NCI-H128 (cell line): ENCODE data around the gene PRELID3B.

Source experiments
- DNase-seq: peaks from one replicate; lab custom pipeline; 2025; ENCODE audit not compliant: unreplicated experiment; lab: John Stamatoyannopoulos, UW

Gene PRELID3B

GRCh38 chr20:59010995-59011873 lies 31.4 kb downstream of the PRELID3B start:
- DNase-seq = no peak

DNA sequence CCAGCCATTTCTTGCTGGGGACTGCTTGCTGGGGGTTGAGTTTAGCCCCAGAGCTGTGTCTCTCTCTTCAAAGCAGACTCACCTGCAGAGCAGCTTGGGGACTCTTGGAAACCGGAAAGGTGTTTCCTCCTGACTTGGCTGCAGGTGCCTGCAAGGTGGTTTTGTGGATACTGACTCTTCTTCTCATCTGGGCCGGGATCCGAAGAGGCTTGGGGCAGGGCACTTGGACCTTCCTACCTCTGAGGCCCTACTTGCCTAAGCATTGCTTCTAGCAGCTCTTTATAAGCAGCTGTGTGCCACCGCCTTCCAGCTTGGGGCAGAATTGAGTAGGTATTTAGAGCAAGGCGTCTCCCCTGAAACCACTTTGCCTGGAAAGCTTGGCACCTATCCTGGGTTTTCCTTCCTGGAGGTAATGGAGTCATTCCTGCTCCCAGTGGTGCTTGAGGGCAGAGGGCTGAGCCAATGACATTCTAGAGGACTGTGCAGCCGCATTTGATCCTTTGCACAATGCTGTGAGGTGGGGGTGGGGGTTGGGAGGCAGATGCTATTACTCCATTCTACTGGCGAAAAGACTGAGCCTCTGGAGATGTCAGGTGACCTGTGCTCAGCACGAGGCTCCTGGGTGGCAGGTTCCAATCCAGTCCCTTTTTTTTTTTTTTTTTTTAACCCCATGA lies 32.1 kb downstream of the PRELID3B start:
- DNase-seq = no peak

DNA sequence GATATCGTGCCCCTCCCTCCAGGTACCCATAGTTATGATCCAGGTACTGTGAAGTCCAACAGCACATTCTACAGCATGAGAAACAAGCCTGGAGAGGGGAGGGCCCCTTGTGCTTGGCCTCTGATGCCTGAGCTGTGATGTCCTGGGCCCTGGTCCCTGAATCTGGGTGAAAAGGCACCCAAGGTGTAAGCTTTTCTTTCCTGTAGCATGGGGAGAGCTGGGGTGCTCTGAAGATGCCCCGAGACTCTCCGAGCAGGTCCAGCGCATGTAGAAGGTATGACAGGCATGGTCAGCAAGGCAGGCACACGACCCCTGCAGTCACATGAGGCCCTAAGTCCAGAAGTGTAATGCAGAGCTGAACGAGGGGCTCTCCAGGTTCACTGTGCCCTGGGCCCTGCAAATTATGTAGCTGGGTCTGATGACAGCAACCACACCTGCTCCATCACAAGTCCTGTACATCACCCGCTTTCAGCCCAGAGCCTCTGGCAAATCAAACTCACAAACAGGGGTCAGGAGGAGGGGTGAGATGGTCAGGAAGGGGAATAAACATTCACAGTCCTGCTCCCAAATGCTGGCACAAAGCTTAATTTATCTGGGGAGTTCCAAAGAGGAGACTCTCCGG lies 33.8 kb downstream of the PRELID3B start:
- no peak for DNase-seq

- DNase-seq = no peak
Observed at GRCh38 chr20:59007665-59008511, 34.7 kb downstream of the PRELID3B start.

- DNase-seq = no peak
Observed at GRCh38 chr20:59006864-59007664, 35.5 kb downstream of the PRELID3B start, which contains the start of gene CTSZ. CTSZ (minus strand) TSS chr20:59007254; CDS start chr20:59007128, 126 bp downstream.

DNA sequence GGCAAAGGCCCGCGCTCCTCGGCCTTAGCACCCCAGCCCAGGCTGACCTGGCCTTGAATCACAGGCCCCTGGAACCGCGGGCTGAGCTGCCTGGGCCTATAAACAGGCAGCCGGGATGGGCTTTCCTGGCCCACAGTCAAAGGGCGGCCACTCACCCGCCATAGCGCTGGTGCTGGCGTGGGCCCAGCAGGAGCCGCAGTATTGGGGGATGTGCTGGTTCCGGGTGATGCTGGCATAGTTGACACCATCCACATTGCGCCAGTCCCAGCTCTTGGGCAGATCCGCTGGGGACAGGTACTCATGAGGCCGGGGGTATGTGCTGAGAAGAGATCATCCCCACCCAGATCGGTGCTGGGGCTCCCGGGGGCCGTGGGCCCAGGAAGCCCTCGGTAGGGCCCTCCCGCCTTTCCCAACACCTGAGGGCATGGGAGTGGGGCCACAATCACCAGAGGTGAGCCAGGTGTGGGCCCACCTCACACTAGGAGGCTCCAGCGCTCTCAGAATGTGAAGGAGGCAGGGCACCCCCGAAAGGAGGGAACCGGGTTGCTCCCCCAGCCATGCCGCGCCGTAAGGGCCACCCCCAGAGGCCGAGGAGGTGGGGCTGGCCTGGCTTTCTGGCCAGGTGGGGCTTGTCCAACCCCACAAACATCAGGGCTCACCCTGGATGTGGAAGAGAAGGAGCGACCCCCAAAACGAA lies 36.3 kb downstream of the PRELID3B start:
- no peak for DNase-seq

- no peak for DNase-seq
Observed at GRCh38 chr20:59005523-59006166, 36.9 kb downstream of the PRELID3B start.

DNA sequence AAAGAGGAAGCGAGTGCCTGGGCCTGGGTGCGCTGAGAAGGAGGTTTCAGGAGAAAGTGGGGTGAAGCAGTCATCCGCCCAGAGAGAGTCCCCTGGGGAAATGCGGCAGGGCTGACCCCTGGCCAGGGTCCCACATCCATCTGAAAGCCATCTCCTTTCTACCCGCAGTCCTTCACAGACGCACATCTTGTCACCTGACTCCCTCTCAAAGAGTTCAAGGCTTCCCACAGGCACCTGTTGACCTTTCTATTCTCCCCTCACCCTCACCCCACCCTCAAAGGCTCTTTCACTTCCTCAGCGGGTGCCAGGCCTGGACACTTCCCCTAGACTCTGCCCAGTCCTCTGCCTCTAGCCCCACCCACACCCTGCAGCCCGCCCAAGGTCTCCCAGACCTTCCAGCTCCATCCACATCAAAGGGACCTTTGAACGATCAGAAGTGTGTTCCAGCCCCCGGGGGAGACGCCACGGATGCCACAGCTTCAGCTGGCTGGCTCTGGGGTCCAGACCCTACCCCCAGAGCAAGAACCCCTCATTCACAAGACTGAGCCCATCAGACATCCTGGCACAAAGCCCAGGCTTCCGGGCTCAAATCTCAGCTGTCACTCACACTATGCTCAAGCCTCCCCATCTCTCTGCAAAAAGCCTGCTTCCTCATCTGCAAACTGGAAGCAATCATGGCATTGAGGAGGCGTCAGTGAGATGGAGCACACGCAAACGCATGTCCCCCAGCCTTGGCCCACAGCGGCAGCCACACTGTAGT lies 37.6 kb downstream of the PRELID3B start:
- DNase-seq = no peak

DNA sequence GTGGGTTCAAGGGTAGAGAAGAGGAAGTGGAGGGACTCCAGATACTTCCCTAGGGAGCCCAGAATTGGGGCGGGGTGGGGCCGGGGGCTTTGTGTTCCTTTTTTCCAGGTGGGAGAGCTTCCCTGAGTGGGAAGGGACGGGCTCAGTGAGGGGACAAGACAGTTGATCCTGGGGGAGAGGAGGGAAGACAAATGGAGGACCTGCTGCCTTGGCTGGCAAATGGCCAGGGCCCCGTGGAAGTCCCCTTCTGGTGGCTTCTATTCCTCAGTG lies 38.2 kb downstream of the PRELID3B start:
- no peak for DNase-seq

- DNase-seq = no peak
Observed at GRCh38 chr20:59003836-59004492, 38.6 kb downstream of the PRELID3B start.

DNA sequence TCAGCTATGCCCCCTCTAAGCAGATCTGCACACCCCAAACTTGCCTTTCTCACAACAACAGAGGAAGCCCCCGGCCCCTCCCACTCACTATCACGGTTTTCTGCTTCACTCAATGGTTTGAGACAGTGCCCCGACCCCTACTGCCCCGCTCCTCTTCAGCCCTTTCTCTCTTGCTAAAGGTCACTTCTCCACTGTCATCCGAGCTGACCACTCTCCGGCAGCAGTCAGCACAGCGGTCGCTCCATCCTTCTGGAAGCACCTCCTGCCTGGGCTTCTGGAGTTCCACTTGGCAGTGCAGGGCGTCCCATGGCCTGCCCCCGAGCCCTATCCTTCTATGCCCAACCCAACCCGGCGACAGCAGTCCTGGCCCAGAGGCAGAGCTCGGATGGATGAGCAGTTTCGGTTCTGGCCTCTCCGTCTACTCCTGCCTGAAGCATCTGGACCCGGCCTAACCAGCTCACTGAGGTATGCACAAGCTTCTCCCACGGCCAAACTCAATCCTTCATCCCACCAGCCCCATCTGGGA lies 39.6 kb downstream of the PRELID3B start:
- DNase-seq = no peak

DNA sequence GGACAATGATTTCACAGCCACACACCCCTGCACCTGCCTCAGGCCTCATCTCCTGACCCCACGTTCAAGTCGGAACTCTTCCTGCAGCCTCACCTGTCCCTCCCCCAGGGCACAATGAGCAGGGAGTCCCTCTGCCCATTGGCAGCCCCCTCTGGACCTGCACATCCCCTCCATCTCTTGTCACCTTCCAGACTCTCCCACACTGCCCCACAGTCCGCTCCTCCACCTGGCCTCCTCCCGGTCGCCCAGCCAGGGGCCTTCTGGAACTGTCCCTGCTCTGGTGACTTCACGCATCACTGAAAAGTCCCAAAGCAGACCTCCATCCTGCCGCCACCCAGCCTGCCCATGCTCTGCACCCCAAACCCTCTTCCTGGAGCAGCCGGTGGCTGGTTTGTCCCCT lies 40.2 kb downstream of the PRELID3B start:
- DNase-seq = no peak

DNA sequence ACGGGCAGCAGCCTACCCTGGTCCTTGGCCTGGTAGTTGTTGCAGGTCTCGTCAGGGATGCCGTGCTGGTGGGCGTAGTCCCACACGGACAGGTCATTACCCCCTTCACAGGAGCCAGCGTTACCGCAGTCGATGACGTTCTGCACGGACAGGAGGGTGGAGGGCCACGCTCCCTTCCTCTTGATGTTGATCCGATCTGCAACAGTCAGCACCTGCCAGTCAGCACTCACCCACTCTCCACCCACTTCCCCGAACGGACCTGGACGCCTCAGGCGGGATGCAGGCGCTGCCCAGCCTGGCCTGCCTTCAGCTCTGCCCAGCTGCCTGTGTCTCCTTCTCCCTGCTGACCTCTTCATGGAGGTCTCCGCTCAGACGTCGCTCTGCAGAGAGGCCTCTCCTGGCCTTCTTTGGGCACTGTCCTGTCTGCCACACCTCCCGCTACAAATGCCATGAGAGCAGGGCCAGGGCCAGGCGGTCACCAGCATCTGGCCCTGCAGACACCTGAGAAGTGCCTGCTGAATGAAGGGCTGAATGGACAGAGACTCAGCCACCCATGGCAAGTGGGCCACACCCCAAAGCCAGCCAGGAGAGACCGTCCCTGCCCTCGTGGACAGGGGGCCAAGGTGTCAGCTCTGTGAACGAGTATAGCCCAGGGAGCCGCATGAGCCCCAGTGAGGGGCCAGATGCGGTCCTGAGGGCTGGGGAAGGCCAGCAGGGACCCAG lies 41.0 kb downstream of the PRELID3B start:
- DNase-seq = no peak

- DNase-seq = no peak
Observed at GRCh38 chr20:59001068-59001448, 41.5 kb downstream of the PRELID3B start.

DNA sequence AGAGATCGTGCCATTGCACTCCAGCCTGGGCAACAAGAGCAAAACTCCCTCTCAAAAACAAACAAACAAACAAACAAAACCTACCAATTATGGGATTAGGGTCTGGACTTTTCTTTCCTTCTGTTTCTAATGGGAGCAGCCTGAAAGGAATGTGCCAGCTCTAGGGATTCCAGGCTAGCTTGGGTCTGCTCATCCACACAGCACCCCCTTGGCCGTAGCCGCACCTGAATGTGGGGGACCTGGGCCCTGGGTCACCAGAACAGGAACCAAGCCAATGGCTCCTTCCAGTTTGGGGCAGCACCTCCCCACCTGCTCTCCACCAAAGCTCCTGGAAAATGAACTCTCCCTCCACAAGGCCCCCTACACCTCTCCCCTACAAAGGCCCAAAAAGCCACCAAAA lies 42.3 kb downstream of the PRELID3B start:
- DNase-seq = no peak

- DNase-seq = no peak
Observed at GRCh38 chr20:58998656-58999055, 43.9 kb downstream of the PRELID3B start.

GRCh38 chr20:58997141-58997770 lies 45.3 kb downstream of the PRELID3B start:
- DNase-seq = no peak
